ENCODE measurements around the gene SLC27A1.

SLC27A1 gene

GRCh38 chr19:17424743-17425365 lies 45.5 kb upstream of the SLC27A1 start:
- no peak overlapping the region for H3K4ac ChIP-seq (ENCODE audit: low read depth in 1 of 2, low read length in 2 of 2)
- no peak overlapping the region for H3K4me2 ChIP-seq (ENCODE audit: low read length, poor library complexity, severe bottlenecking)
- no peak overlapping the region for H3K14ac ChIP-seq (ENCODE audit: low read length in 2 of 2)
- no peak overlapping the region for H2BK5ac ChIP-seq (ENCODE audit: low read depth, low read length, poor library complexity, severe bottlenecking)
- H2AFZ ChIP-seq (ENCODE audit: low read depth, low read length), result no peak overlapping the region
- peak overlapping the region in 1 of 2 experiments; percentile 24 for H3K18ac ChIP-seq (ENCODE audit: low read depth in 1 of 2, low read length in 2 of 2)
- 13% methylated on average over 24 of the region's 27 CpGs for WGBS
- H2BK120ac ChIP-seq (ENCODE audit: low read depth, low read length), result no peak overlapping the region
- no peaks in the 10 kb centered on the region for H3K9me3 ChIP-seq (ENCODE audit: control insufficient read depth, low read length)
- no peak overlapping the region for H3K4me3 ChIP-seq (ENCODE audit: insufficient read depth in 1 of 2, low read depth in 1 of 2, low read length in 2 of 2)
- H2AK5ac ChIP-seq (ENCODE audit: low read length, severe bottlenecking), result no peak overlapping the region
- peak overlapping the region; percentile 78 for H4K91ac ChIP-seq (ENCODE audit: low read length)
- no peak overlapping the region for H3K27ac ChIP-seq (ENCODE audit: low read length, poor library complexity, severe bottlenecking)
- H2BK12ac ChIP-seq (ENCODE audit: low read length in 2 of 2), result peak overlapping the region in 1 of 2 experiments; percentile 23
- H2BK15ac ChIP-seq (ENCODE audit: low read depth, poor library complexity, severe bottlenecking), result no peak overlapping the region
- H3K79me1 ChIP-seq (replicated peaks; ENCODE audit: low read length, poor library complexity, severe bottlenecking), result peaks cover 9% of the 10 kb centered on the region
- peaks cover 16% of the 10 kb centered on the region for H3K4me1 ChIP-seq (ENCODE audit: control insufficient read depth, insufficient read depth, low read depth, low read length)
- H3K27me3 ChIP-seq (ENCODE audit: control insufficient read depth in 1 of 2, insufficient read depth in 1 of 2, low read length in 2 of 2), result no peaks in the 10 kb centered on the region
- DNase-seq, result peak; percentile 66
- H3K36me3 ChIP-seq (ENCODE audit: control insufficient read depth in 1 of 2, insufficient read depth in 2 of 2, low read depth in 1 of 2, low read length in 2 of 2), result peaks cover 16 to 23% of the 10 kb centered on the region in 2 experiments
- H3K9ac ChIP-seq (ENCODE audit: low read length), result no peak overlapping the region
- H3K23ac ChIP-seq (ENCODE audit: low read length in 2 of 2), result no peak overlapping the region
- no peak overlapping the region for H4K8ac ChIP-seq (ENCODE audit: low read length)

DNA sequence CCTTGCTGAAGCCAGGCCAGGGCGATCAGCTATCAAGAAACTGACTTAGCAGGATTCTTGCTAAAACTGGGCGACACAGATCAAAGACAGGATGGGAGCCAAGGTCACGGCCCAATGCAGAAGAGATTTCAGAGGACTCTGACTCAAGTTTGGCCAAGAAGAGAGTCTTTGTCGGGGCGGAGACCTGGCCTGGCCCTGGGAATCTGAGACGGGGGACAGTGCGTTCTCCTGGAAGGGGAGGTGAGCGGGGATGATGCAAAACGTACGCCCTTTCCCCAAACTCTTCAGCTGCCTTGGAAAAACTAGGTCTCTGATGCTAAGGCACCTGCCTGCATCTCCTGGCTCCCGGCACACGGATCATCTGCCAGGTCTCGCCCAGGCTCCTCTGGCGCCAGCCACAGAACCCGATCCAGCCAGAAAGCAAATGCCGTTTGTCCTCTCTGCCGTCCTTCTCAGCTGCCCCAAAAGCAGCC lies 40.6 kb upstream of the SLC27A1 start:
- H3K4me2 ChIP-seq (ENCODE audit: low read length, poor library complexity, severe bottlenecking), result no peak overlapping the region
- H3K9me3 ChIP-seq (ENCODE audit: control insufficient read depth, low read length), result no peaks in the 10 kb centered on the region
- H3K4ac ChIP-seq (ENCODE audit: low read depth in 1 of 2, low read length in 2 of 2), result no peak overlapping the region
- no peaks in the 10 kb centered on the region for H3K27me3 ChIP-seq (ENCODE audit: control insufficient read depth in 1 of 2, insufficient read depth in 1 of 2, low read length in 2 of 2)
- no peak overlapping the region for H2BK15ac ChIP-seq (ENCODE audit: low read depth, poor library complexity, severe bottlenecking)
- H4K91ac ChIP-seq (ENCODE audit: low read length), result no peak overlapping the region
- H2BK5ac ChIP-seq (ENCODE audit: low read depth, low read length, poor library complexity, severe bottlenecking), result no peak overlapping the region
- peak overlapping the region; percentile 15 for H3K9ac ChIP-seq (ENCODE audit: low read length)
- no peak overlapping the region for H3K18ac ChIP-seq (ENCODE audit: low read depth in 1 of 2, low read length in 2 of 2)
- H3K4me3 ChIP-seq (ENCODE audit: insufficient read depth in 1 of 2, low read depth in 1 of 2, low read length in 2 of 2), result no peak overlapping the region
- no peak overlapping the region for H3K27ac ChIP-seq (ENCODE audit: low read length, poor library complexity, severe bottlenecking)
- H3K36me3 ChIP-seq (ENCODE audit: control insufficient read depth in 1 of 2, insufficient read depth in 2 of 2, low read depth in 1 of 2, low read length in 2 of 2), result peaks cover 0 to under 1% of the 10 kb centered on the region in 2 experiments
- H2AK5ac ChIP-seq (ENCODE audit: low read length, severe bottlenecking), result no peak overlapping the region
- WGBS, result 89% methylated on average over 17 of the region's 17 CpGs
- no peak overlapping the region for H3K14ac ChIP-seq (ENCODE audit: low read length in 2 of 2)
- no peak for DNase-seq
- H2BK12ac ChIP-seq (ENCODE audit: low read length in 2 of 2), result no peak overlapping the region
- no peaks in the 10 kb centered on the region for H3K79me1 ChIP-seq (replicated peaks; ENCODE audit: low read length, poor library complexity, severe bottlenecking)
- peaks cover 6% of the 10 kb centered on the region for H3K4me1 ChIP-seq (ENCODE audit: control insufficient read depth, insufficient read depth, low read depth, low read length)
- H4K8ac ChIP-seq (ENCODE audit: low read length), result no peak overlapping the region
- no peak overlapping the region for H2AFZ ChIP-seq (ENCODE audit: low read depth, low read length)
- H2BK120ac ChIP-seq (ENCODE audit: low read depth, low read length), result no peak overlapping the region
- H3K23ac ChIP-seq (ENCODE audit: low read length in 2 of 2), result no peak overlapping the region

- Histone ChIP-seq H3K9me3 (ENCODE audit: control insufficient read depth, low read length) (no peaks in the 10 kb centered on the region), H2AFZ (ENCODE audit: low read depth, low read length) (no peak overlapping the region), H3K79me1 (replicated peaks; ENCODE audit: low read length, poor library complexity, severe bottlenecking) (no peaks in the 10 kb centered on the region), H3K18ac (ENCODE audit: low read depth in 1 of 2, low read length in 2 of 2) (no peak overlapping the region), H3K4ac (ENCODE audit: low read depth in 1 of 2, low read length in 2 of 2) (no peak overlapping the region), H3K36me3 (ENCODE audit: control insufficient read depth in 1 of 2, insufficient read depth in 2 of 2, low read depth in 1 of 2, low read length in 2 of 2) (no peaks in the 10 kb centered on the region), H4K8ac (ENCODE audit: low read length) (no peak overlapping the region), H3K23ac (ENCODE audit: low read length in 2 of 2) (no peak overlapping the region), H3K9ac (ENCODE audit: low read length) (no peak overlapping the region), H2BK5ac (ENCODE audit: low read depth, low read length, poor library complexity, severe bottlenecking) (no peak overlapping the region), H3K27ac (ENCODE audit: low read length, poor library complexity, severe bottlenecking) (no peak overlapping the region), H3K4me2 (ENCODE audit: low read length, poor library complexity, severe bottlenecking) (no peak overlapping the region), H3K4me1 (ENCODE audit: control insufficient read depth, insufficient read depth, low read depth, low read length) (no peaks in the 10 kb centered on the region), H2AK5ac (ENCODE audit: low read length, severe bottlenecking) (no peak overlapping the region), H3K14ac (ENCODE audit: low read length in 2 of 2) (no peak overlapping the region), H3K27me3 (ENCODE audit: control insufficient read depth in 1 of 2, insufficient read depth in 1 of 2, low read length in 2 of 2) (no peaks in the 10 kb centered on the region), H4K91ac (ENCODE audit: low read length) (no peak overlapping the region), H2BK15ac (ENCODE audit: low read depth, poor library complexity, severe bottlenecking) (no peak overlapping the region), H2BK12ac (ENCODE audit: low read length in 2 of 2) (no peak overlapping the region), H3K4me3 (ENCODE audit: insufficient read depth in 1 of 2, low read depth in 1 of 2, low read length in 2 of 2) (no peak overlapping the region), H2BK120ac (ENCODE audit: low read depth, low read length) (no peak overlapping the region)
- WGBS, result 91% methylated on average over 6 of the region's 7 CpGs
- no peak for DNase-seq
Observed at GRCh38 chr19:17431417-17431816, 38.9 kb upstream of the SLC27A1 start.

DNA sequence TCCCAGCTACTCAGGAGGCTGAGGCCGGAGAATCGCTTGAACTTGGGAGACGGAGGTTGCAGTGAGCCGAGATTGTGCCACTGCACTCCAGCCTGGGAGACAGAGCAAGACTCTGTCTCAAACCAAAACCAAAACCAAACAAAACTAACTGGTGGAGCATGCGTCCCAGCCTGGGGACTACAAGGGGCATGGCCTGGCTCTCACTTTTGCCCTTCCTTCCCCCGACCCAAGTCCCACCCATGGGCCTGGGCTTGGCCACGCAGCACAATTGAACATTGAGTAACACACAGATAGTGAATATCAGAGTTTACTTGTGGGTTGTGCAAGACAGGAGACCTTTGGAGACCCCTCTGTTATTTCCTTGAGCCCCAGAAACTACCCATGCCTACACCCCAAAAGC lies 35.1 kb upstream of the SLC27A1 start:
- no peaks in the 10 kb centered on the region for H3K36me3 ChIP-seq (ENCODE audit: control insufficient read depth in 1 of 2, insufficient read depth in 2 of 2, low read depth in 1 of 2, low read length in 2 of 2)
- 96% methylated on average over 6 of the region's 7 CpGs for WGBS

More for the DNA sequence above, 35.1 kb upstream of the SLC27A1 start:
- no peaks in the 10 kb centered on the region for H3K9me3 ChIP-seq (ENCODE audit: control insufficient read depth, low read length)
- no peak for DNase-seq
- no peaks in the 10 kb centered on the region for H3K79me1 ChIP-seq (replicated peaks; ENCODE audit: low read length, poor library complexity, severe bottlenecking)
- no peak overlapping the region for H2BK15ac ChIP-seq (ENCODE audit: low read depth, poor library complexity, severe bottlenecking)
- H2BK12ac ChIP-seq (ENCODE audit: low read length in 2 of 2), result no peak overlapping the region
- no peaks in the 10 kb centered on the region for H3K4me1 ChIP-seq (ENCODE audit: control insufficient read depth, insufficient read depth, low read depth, low read length)
- H3K23ac ChIP-seq (ENCODE audit: low read length in 2 of 2), result no peak overlapping the region
- H3K27me3 ChIP-seq (ENCODE audit: control insufficient read depth in 1 of 2, insufficient read depth in 1 of 2, low read length in 2 of 2), result peaks cover 5% of the 10 kb centered on the region in 2 experiments
- H3K14ac ChIP-seq (ENCODE audit: low read length in 2 of 2), result no peak overlapping the region
- H3K4me2 ChIP-seq (ENCODE audit: low read length, poor library complexity, severe bottlenecking), result no peak overlapping the region
- H4K91ac ChIP-seq (ENCODE audit: low read length), result no peak overlapping the region
- H3K18ac ChIP-seq (ENCODE audit: low read depth in 1 of 2, low read length in 2 of 2), result no peak overlapping the region
- no peak overlapping the region for H4K8ac ChIP-seq (ENCODE audit: low read length)
- H2BK120ac ChIP-seq (ENCODE audit: low read depth, low read length), result no peak overlapping the region
- no peak overlapping the region for H3K4me3 ChIP-seq (ENCODE audit: insufficient read depth in 1 of 2, low read depth in 1 of 2, low read length in 2 of 2)
- H2BK5ac ChIP-seq (ENCODE audit: low read depth, low read length, poor library complexity, severe bottlenecking), result no peak overlapping the region
- H2AFZ ChIP-seq (ENCODE audit: low read depth, low read length), result no peak overlapping the region
- H3K9ac ChIP-seq (ENCODE audit: low read length), result no peak overlapping the region
- no peak overlapping the region for H3K27ac ChIP-seq (ENCODE audit: low read length, poor library complexity, severe bottlenecking)
- H3K4ac ChIP-seq (ENCODE audit: low read depth in 1 of 2, low read length in 2 of 2), result no peak overlapping the region
- no peak overlapping the region for H2AK5ac ChIP-seq (ENCODE audit: low read length, severe bottlenecking)
